ENCODE results near the gene COA6. TPM values are rescaled to one million over a fixed set of nuclear protein-coding genes. Genes with fewer than 3 reads are reported as not detected.

The COA6 gene
- total RNA-seq, 1 experiment from 2014 or later = 47.9 TPM

- ATAC-seq (no peak), DNase-seq (ENCODE audit: low spot score) (no peak)
- ChIA-PET POLR2A (no interaction called here), CTCF (interaction anchor here (0.6 to 1.7 kb wide), 2 partner anchors 8 to 268 kb away, joined by 4 to 5 read pairs; no protein-coding TSS in a partner anchor)
- Mint-ChIP-seq H3K4me3 (no peak overlapping the region), H3K4me1 (peaks cover 15% of the 10 kb centered on the region), H3K9me3 (peaks cover 2% of the 10 kb centered on the region), H3K27me3 (ENCODE audit: low read depth) (peaks cover 12% of the 10 kb centered on the region), H3K27ac (no peak overlapping the region), H3K36me3 (no peaks in the 10 kb centered on the region)
- TF ChIP-seq RORB (CRISPR knock-in tag; IDR thresholded peaks at IDR 0.05) (no peak), ESRRA (CRISPR knock-in tag; IDR thresholded peaks at IDR 0.05; ENCODE audit: borderline replicate concordance) (no peak), SP1 (CRISPR knock-in tag; conservative IDR thresholded peaks at IDR 0.05) (no peak), ZNF512 (CRISPR knock-in tag; IDR thresholded peaks at IDR 0.05; ENCODE audit: borderline replicate concordance) (no peak), ZNF232 (CRISPR knock-in tag; IDR thresholded peaks at IDR 0.05) (no peak), HMGA2 (CRISPR knock-in tag; IDR thresholded peaks at IDR 0.05) (no peak), HMGXB4 (CRISPR knock-in tag; IDR thresholded peaks at IDR 0.05) (no peak), ATF3 (CRISPR knock-in tag; conservative IDR thresholded peaks at IDR 0.05) (no peak)
Measured at GRCh38 chr1:234330843-234331215, 42.4 kb upstream of the COA6 start.

GRCh38 chr1:234331507-234331906 lies 41.7 kb upstream of the COA6 start:
- H3K4me1 Mint-ChIP-seq = peaks cover 10% of the 10 kb centered on the region
- H3K4me3 Mint-ChIP-seq = no peak overlapping the region
- POLR2A ChIA-PET = no interaction called here
- peaks cover 3% of the 10 kb centered on the region for H3K36me3 Mint-ChIP-seq
- TF ChIP-seq GABPB1 (CRISPR knock-in tag; IDR thresholded peaks at IDR 0.05) (peak; percentile 61; the same call in 1 of the 2 replicates), FOXP4 (CRISPR knock-in tag; IDR thresholded peaks at IDR 0.05) (no peak)
- peaks cover 5% of the 10 kb centered on the region for H3K27me3 Mint-ChIP-seq (ENCODE audit: low read depth)
- ATAC-seq (no peak), DNase-seq (ENCODE audit: low spot score) (no peak)
- no peak overlapping the region for H3K27ac Mint-ChIP-seq
- H3K9me3 Mint-ChIP-seq = peaks cover 9% of the 10 kb centered on the region
- CTCF ChIA-PET = interaction anchor here (1.7 kb wide), 1 partner anchor 9 kb away, joined by 5 read pairs; no protein-coding TSS in a partner anchor

GRCh38 chr1:234336359-234336758 lies 36.9 kb upstream of the COA6 start:
- no peaks in the 10 kb centered on the region; the same call in none of the 2 replicates for H3K27me3 Mint-ChIP-seq (ENCODE audit: low read depth)
- H3K9me3 Mint-ChIP-seq = peaks cover 56% of the 10 kb centered on the region
- no peak overlapping the region for H3K4me3 Mint-ChIP-seq
- no peak for DNase-seq (ENCODE audit: low spot score)
- ChIA-PET CTCF (interaction anchor here (2.5 to 3.0 kb wide), 2 partner anchors 9 to 13 kb away, joined by 8 to 10 read pairs; no protein-coding TSS in a partner anchor), POLR2A (no interaction called here)
- H3K4me1 Mint-ChIP-seq = peaks cover 6% of the 10 kb centered on the region; the same call in 1 of the 2 replicates
- H3K36me3 Mint-ChIP-seq = peaks cover 10% of the 10 kb centered on the region
- H3K27ac Mint-ChIP-seq = no peak overlapping the region
- ATAC-seq = no peak
- TF ChIP-seq FOXP4 (CRISPR knock-in tag; IDR thresholded peaks at IDR 0.05) (no peak), MYBL2 (CRISPR knock-in tag; IDR thresholded peaks at IDR 0.05) (no peak), STAT6 (CRISPR knock-in tag; conservative IDR thresholded peaks at IDR 0.05; ENCODE audit: low read depth) (no peak), ZNF138 (CRISPR knock-in tag; conservative IDR thresholded peaks at IDR 0.05) (no peak), PRRX2 (CRISPR knock-in tag; IDR thresholded peaks at IDR 0.05) (no peak), SMAD3 (CRISPR knock-in tag; IDR thresholded peaks at IDR 0.05; ENCODE audit: borderline replicate concordance) (no peak), MAX (CRISPR knock-in tag; IDR thresholded peaks at IDR 0.05) (no peak), NFYB (CRISPR knock-in tag; conservative IDR thresholded peaks at IDR 0.05; ENCODE audit: low read depth) (no peak), TEAD4 (CRISPR knock-in tag; IDR thresholded peaks at IDR 0.05) (no peak), ESRRA (CRISPR knock-in tag; IDR thresholded peaks at IDR 0.05; ENCODE audit: borderline replicate concordance) (no peak), MLX (CRISPR knock-in tag; IDR thresholded peaks at IDR 0.05) (no peak)

Data from WTC11 (cell line).